GM12878 (cell line): Measurements from ENCODE around the gene KLHL36. TPM values are rescaled to one million over a fixed set of nuclear protein-coding genes. Genes with fewer than 3 reads are reported as not detected.

Experiments used
- ATAC-seq: fragments of 200-7000 bp; cut with Tn5 transposase; 3 replicates; pipeline ENCODE4 v1.9.1; 2020; ENCODE audit warnings: mild to moderate bottlenecking, moderate library complexity
- BruUV-seq: library from RNA; stranded (reverse); fragments of 400-500 nt; replicated peaks from 2 replicates; lab custom pipeline; 2021; lab: Mats Ljungman, UMichigan
- CTCF ChIA-PET: fragments of 300-600 bp; sonication (Branson Sonifier 250); formaldehyde crosslinking; extraction: SDS; loops from one replicate; lab custom pipeline; 2021; ENCODE audit warnings: inconsistent platforms; lab: Yijun Ruan, JAX
- POLR2A ChIA-PET: fragments of 350-600 bp; formaldehyde crosslinking; extraction: SDS; loops from one replicate; lab custom pipeline; 2021; ENCODE audit warnings: inconsistent platforms; lab: Charles Lee
- RAD21 ChIA-PET: fragments of 300-600 bp; sonication (Branson Sonifier 250); formaldehyde crosslinking; loops from one replicate; lab custom pipeline; 2023; ENCODE audit warnings: antibody characterized with exemption; ENCODE audit not compliant: unreplicated experiment; lab: Charles Lee
- SMC1A ChIA-PET: fragments of 300-600 bp; sonication (Branson Sonifier 250); formaldehyde crosslinking; loops from one replicate; lab custom pipeline; 2023; ENCODE audit not compliant: unreplicated experiment, uncharacterized antibody; lab: Charles Lee
- DNase-seq: peaks from one replicate; pipeline ENCODE4 v3.0.0-alpha.2; 2011; ENCODE audit warnings: low read depth, low spot score
- FAIRE-seq: peaks from 3 replicates; lab custom pipeline; 2011; peaks lifted over from hg19 to GRCh38; lab: Jason Lieb, UNC
- H2AFZ ChIP-seq: 2 replicates; pipeline ENCODE4 v1.6.0; 2011; ENCODE audit warnings: low read depth, low read length, control low read depth; ENCODE audit not compliant: control insufficient read depth
- H3K27ac ChIP-seq: 2 replicates; pipeline ENCODE4 v1.5.1; 2011; ENCODE audit warnings: control low read depth; ENCODE audit not compliant: control insufficient read depth, insufficient read depth
- H3K27me3 ChIP-seq, 2 experiments: replicated peaks in 1 of 2; 2 replicates each; pipeline versions ENCODE4 v1.6.0 to v1.6.1; 2011; ENCODE audit warnings: low read length in 1 of 2; ENCODE audit not compliant: control insufficient read depth in 2 of 2, insufficient read depth in 2 of 2
- H3K36me3 ChIP-seq, 2 experiments: 2 replicates each; pipeline ENCODE4 v1.5.1; 2011; ENCODE audit warnings: low read length in 1 of 2; ENCODE audit not compliant: control insufficient read depth in 2 of 2, insufficient read depth in 2 of 2
- H3K4me1 ChIP-seq: 2 replicates; pipeline ENCODE4 v1.6.1; 2011; ENCODE audit warnings: mild to moderate bottlenecking, low read length, moderate library complexity, mixed read lengths; ENCODE audit not compliant: control insufficient read depth, insufficient read depth
- H3K4me2 ChIP-seq: 2 replicates; pipeline ENCODE4 v1.6.0; 2011; ENCODE audit warnings: control low read depth; ENCODE audit not compliant: control insufficient read depth, insufficient read depth
- H3K4me3 ChIP-seq: fragments of 200-600 bp; sonication (generic); 2 replicates; pipeline ENCODE4 v1.5.1; 2016
- H3K79me2 ChIP-seq: 2 replicates; pipeline ENCODE4 v1.6.0; 2011; ENCODE audit warnings: low read length; ENCODE audit not compliant: control insufficient read depth, insufficient read depth
- H3K9ac ChIP-seq: 2 replicates; pipeline ENCODE4 v1.8.0; 2011; ENCODE audit warnings: low read length, control low read depth, mixed read lengths; ENCODE audit not compliant: control insufficient read depth, insufficient read depth
- H3K9me3 ChIP-seq: replicated peaks from 3 replicates; pipeline ENCODE4 v1.5.1; 2011; ENCODE audit warnings: mild to moderate bottlenecking, low read length; ENCODE audit not compliant: control insufficient read depth, insufficient read depth
- H4K20me1 ChIP-seq: 2 replicates; pipeline ENCODE4 v1.6.0; 2011; ENCODE audit not compliant: control insufficient read depth, insufficient read depth
- BHLHE40 ChIP-seq, 2 experiments: fragments of 450-650 bp in 1 of 2; IDR thresholded peaks; 2 replicates each; pipeline ENCODE4 v1.6.1; 2011 to 2017; ENCODE audit warnings: low read depth in 2 of 2, borderline replicate concordance in 1 of 2, improper control_type of control experiment in 1 of 2, low read length in 1 of 2, mild to moderate bottlenecking in 1 of 2
- EZH2 ChIP-seq: IDR thresholded peaks from 2 replicates; pipeline ENCODE4 v1.6.1; 2012; ENCODE audit warnings: low read depth, mild to moderate bottlenecking, control low read depth, inconsistent platforms, low read length, borderline replicate concordance; ENCODE audit not compliant: control insufficient read depth
- KAT2A ChIP-seq: conservative IDR thresholded peaks from 2 replicates; pipeline ENCODE4 v1.6.1; 2011; ENCODE audit warnings: low read depth, low read length; ENCODE audit not compliant: control insufficient read depth
- PKNOX1 ChIP-seq: fragments of 450-650 bp; IDR thresholded peaks from 2 replicates; pipeline ENCODE4 v1.6.1; 2016; ENCODE audit warnings: mild to moderate bottlenecking
- PRDM15 ChIP-seq: fragments of 450-650 bp; formaldehyde crosslinking; IDR thresholded peaks from 2 replicates; pipeline ENCODE4 v1.4.0; 2020; ENCODE audit warnings: mild to moderate bottlenecking, moderate library complexity
- RAD21 ChIP-seq: IDR thresholded peaks from 2 replicates; pipeline ENCODE4 v1.6.1; 2011; ENCODE audit warnings: mild to moderate bottlenecking, low read depth, low read length, moderate library complexity; ENCODE audit not compliant: insufficient read depth
- RB1 ChIP-seq: fragments of 450-650 bp; formaldehyde crosslinking; IDR thresholded peaks from 2 replicates; pipeline ENCODE4 v1.6.1; 2017; ENCODE audit warnings: mild to moderate bottlenecking, borderline replicate concordance
- RBBP5 ChIP-seq: fragments of 200-600 bp; sonication (generic); conservative IDR thresholded peaks from 2 replicates; pipeline ENCODE4 v1.6.1; 2016
- RFX5 ChIP-seq: IDR thresholded peaks from 2 replicates; pipeline ENCODE4 v1.6.1; 2011; ENCODE audit warnings: low read depth, low read length, improper control_type of control experiment
- SMAD1 ChIP-seq: fragments of 450-650 bp; IDR thresholded peaks from 2 replicates; pipeline ENCODE4 v1.6.1; 2018; ENCODE audit warnings: mild to moderate bottlenecking, low read depth; ENCODE audit not compliant: partially characterized antibody
- TARDBP ChIP-seq: IDR thresholded peaks from 2 replicates; pipeline ENCODE4 v1.6.1; 2016; ENCODE audit warnings: borderline replicate concordance
- WGBS: methylation state at CpG from one replicate; pipeline ENCODE4 v1.1.6; 2016; ENCODE audit warnings: low lambda C conversion rate; ENCODE audit not compliant: insufficient replicate concordance, insufficient coverage; ENCODE audit errors: missing lambda C conversion rate; 5-methylcytosine and 5-hydroxymethylcytosine counted together
- in situ Hi-C: fragments of 300-500 bp; cut with MboI; formaldehyde crosslinking; loops from 9 replicates; pipeline ENCODE4 v1.14.3; 2018; ENCODE audit warnings: mixed read lengths
- intact Hi-C: fragments of 100-400 bp; cut with micrococcal nuclease; formaldehyde crosslinking; loops from one replicate; pipeline ENCODE4 v1.14.2; 2022; ENCODE audit not compliant: unreplicated experiment
- polyA plus RNA-seq, 11 experiments: library from polyadenylated mRNA; depleted of rRNA in 4 of 11; unstranded in 6 of 11; stranded (reverse) in 5 of 11; fragments of >200 nt; fragmentation: Nextera tagmentation in 4 of 11; fragmentation: Illumina TruSeq in 1 of 11; extraction: Ambion mirVana in 4 of 11; extraction: Trizol in 1 of 11; gene quantifications; 1 replicate in 1 of 11; 2 replicates in 10 of 11; pipeline versions ENCODE4 v1.2.1 to v1.2.3, GENCODE V29; 2011 to 2016; ENCODE audit warnings: inconsistent platforms in 2 of 11, missing spikeins in 2 of 11, low read depth in 1 of 11
- total RNA-seq, 4 experiments: library from RNA; depleted of rRNA in 3 of 4; stranded (reverse); fragments of >200 nt in 3 of 4; fragmentation: Illumina TruSeq in 1 of 4; extraction: Trizol in 1 of 4; gene quantifications; 2 replicates each; pipeline versions ENCODE4 v1.2.1 to v1.2.3, GENCODE V29; 2013 to 2021

The KLHL36 gene
- total and polyA plus RNA-seq, 10 of the 15 experiments (the other 5 are each of a cell fraction or from before 2014, with no cell fraction given) = 2.6 to 45.3 (median 16.8) TPM

- H4K20me1 ChIP-seq = no peaks in the 10 kb centered on the region
- no peak for TF ChIP-seq PRDM15
- TF ChIP-seq, all 136 proteins: peak for 0
- Histone ChIP-seq H2AFZ (no peak overlapping the region), H3K36me3 (peaks cover 17 to 30% of the 10 kb centered on the region in 2 experiments), H3K4me3 (no peak overlapping the region), H3K9me3 (no peaks in the 10 kb centered on the region), H3K79me2 (peaks cover 7% of the 10 kb centered on the region), H3K27ac (no peak overlapping the region), H3K9ac (no peak overlapping the region), H3K4me1 (peaks cover 6% of the 10 kb centered on the region), H3K27me3 (no peaks in the 10 kb centered on the region), H3K4me2 (no peak overlapping the region)
- ChIA-PET RAD21 (no interaction called here), CTCF (no interaction called here), SMC1A (interaction anchor here (1.7 kb wide), 1 partner anchor 8 kb away, joined by 7 read pairs; no protein-coding TSS in a partner anchor), POLR2A (no interaction called here)
- DNase-seq = no peak
- in situ Hi-C loops (no loop called here), intact Hi-C loops (no loop called here)
- 66% methylated on average over 6 of the region's 6 CpGs for WGBS
- ATAC-seq = no peak
- no peak for FAIRE-seq
- no TSS peak for BruUV-seq
Measured at GRCh38 chr16:84654998-84655397, 6.7 kb downstream of the KLHL36 start.

- H3K27ac ChIP-seq = no peak overlapping the region
Measured at GRCh38 chr16:84656649-84657048, 8.3 kb downstream of the KLHL36 start.

More at GRCh38 chr16:84656649-84657048, 8.3 kb downstream of the KLHL36 start:
- ChIA-PET SMC1A (no interaction called here), RAD21 (interaction anchor here (1.6 kb wide), 1 partner anchor 34 kb away, joined by 3 read pairs; no protein-coding TSS in a partner anchor), CTCF (interaction anchor here (1.4 kb wide), 1 partner anchor 68 kb away, joined by 4 read pairs; no protein-coding TSS in a partner anchor), POLR2A (interaction anchor here (0.7 kb wide), 1 partner anchor 8 kb away, joined by 3 read pairs; the partner anchor contains the start of gene KLHL36)
- Histone ChIP-seq H3K9ac (no peak overlapping the region), H3K79me2 (peaks cover 3% of the 10 kb centered on the region), H3K27me3 (no peaks in the 10 kb centered on the region), H3K9me3 (no peaks in the 10 kb centered on the region), H3K36me3 (peaks cover 26 to 33% of the 10 kb centered on the region in 2 experiments), H3K4me3 (no peak overlapping the region), H2AFZ (no peak overlapping the region; the same call in 1 of the 2 replicates), H3K4me1 (peaks cover 3% of the 10 kb centered on the region), H4K20me1 (no peaks in the 10 kb centered on the region), H3K4me2 (no peak overlapping the region)
- no peak for DNase-seq
- no TSS peak for BruUV-seq
- in situ Hi-C loops (no loop called here), intact Hi-C loops (no loop called here)
- FAIRE-seq = no peak
- 82% methylated on average over 22 of the region's 22 CpGs for WGBS
- peak; percentile 41; the same call in 2 of the 3 replicates for ATAC-seq
- TF ChIP-seq SMAD1 (no peak), EZH2 (no peak), KAT2A (no peak), TARDBP (no peak), RAD21 (no peak), PKNOX1 (no peak), RFX5 (no peak), BHLHE40 (IDR thresholded peaks at IDR 0.05; ENCODE audit: borderline replicate concordance in 1 of 2, low read depth in 2 of 2, low read length in 1 of 2) (no peak), RBBP5 (no peak), RB1 (no peak)
